Measurements from ENCODE around the gene OR10S1.

Gene OR10S1

DNA sequence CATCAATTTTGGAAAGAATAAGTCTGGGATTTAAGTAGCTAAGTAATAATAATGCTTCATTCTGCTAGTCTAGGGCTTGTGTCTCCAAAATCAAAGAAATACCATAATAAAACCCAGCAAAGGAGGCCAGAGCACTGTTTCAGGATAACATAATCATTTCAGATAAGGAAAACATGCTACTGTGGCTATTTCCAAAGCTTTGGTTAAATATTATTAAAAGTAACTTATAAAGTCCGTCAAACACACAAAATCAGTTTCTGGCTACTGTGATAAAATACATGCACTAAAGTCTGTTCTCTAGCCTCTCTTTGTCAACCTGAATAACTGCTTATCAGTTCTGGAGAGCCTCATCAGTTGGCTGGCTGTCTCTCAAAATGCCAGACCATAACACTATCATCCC is 32.4 kb downstream of the OR10S1 start:
- H3K9me2 ChIP-seq (ENCODE audit: low read depth, low read length): no peaks in the 10 kb centered on the region
- TF ChIP-seq EZH2 (IDR thresholded peaks at IDR 0.05; ENCODE audit: borderline replicate concordance, low read length): no peak
- TF ChIP-seq CTCF (IDR thresholded peaks at IDR 0.05; ENCODE audit: low read length): no peak
- H3K4me1 ChIP-seq (ENCODE audit: insufficient read depth, low read length, severe bottlenecking): no peaks in the 10 kb centered on the region
- H4K20me1 ChIP-seq (ENCODE audit: insufficient read depth, low read length): no peaks in the 10 kb centered on the region
- H3K27me3 ChIP-seq (ENCODE audit: insufficient read depth, low read length): no peaks in the 10 kb centered on the region
- H3K79me2 ChIP-seq (ENCODE audit: insufficient read depth, low read length): no peaks in the 10 kb centered on the region
- no peak overlapping the region for H2AFZ ChIP-seq (ENCODE audit: low read length)
- no peak overlapping the region for H3K27ac ChIP-seq (ENCODE audit: low read depth, low read length, poor library complexity, severe bottlenecking)
- H3K9me3 ChIP-seq (ENCODE audit: low read length): no peaks in the 10 kb centered on the region
- no peak overlapping the region for H3K4me3 ChIP-seq (ENCODE audit: low read depth, low read length, poor library complexity, severe bottlenecking)
- no peak overlapping the region for H3K4me2 ChIP-seq (ENCODE audit: low read length)
- no peaks in the 10 kb centered on the region for H3K36me3 ChIP-seq (ENCODE audit: insufficient read depth, low read length)
- H3F3A ChIP-seq (ENCODE audit: insufficient read depth, low read length): no peaks in the 10 kb centered on the region
- no peak overlapping the region for H3K9ac ChIP-seq (ENCODE audit: low read length)

DNA sequence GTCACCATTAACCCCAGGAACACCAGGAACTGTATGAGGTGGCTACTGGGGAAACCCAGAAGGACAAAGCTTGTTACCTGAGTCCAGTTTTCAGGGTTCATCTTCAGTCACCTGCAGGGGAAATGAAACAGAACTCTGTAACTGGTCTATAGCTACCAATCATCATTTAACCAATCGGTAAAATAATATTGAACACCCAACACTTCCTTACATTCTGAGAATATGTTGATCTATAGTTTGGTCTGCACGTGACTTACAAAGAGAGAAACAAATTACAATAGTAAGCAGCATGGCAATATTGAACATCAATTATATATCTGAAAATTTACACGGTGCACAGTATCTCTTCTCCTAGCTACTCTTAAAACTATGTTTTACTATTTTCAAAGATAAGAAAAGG is 33.8 kb downstream of the OR10S1 start, which contains the start of gene OR6T1:
Gene OR6T1 (minus strand): TSS at position 101 of the 400 bp plus-strand sequence. CDS start 0 bp downstream, at position 101.
- H3K79me2 ChIP-seq (ENCODE audit: insufficient read depth, low read length): no peaks in the 10 kb centered on the region
- no peak for TF ChIP-seq EZH2 (IDR thresholded peaks at IDR 0.05; ENCODE audit: borderline replicate concordance, low read length)
- no peak for TF ChIP-seq CTCF (IDR thresholded peaks at IDR 0.05; ENCODE audit: low read length)
- H3K36me3 ChIP-seq (ENCODE audit: insufficient read depth, low read length): no peaks in the 10 kb centered on the region
- no peaks in the 10 kb centered on the region for H3K27me3 ChIP-seq (ENCODE audit: insufficient read depth, low read length)
- H3K4me3 ChIP-seq (ENCODE audit: low read depth, low read length, poor library complexity, severe bottlenecking): no peak within 1 kb of the TSS
- no peaks in the 10 kb centered on the region for H3K9me2 ChIP-seq (ENCODE audit: low read depth, low read length)
- H3K27ac ChIP-seq (ENCODE audit: low read depth, low read length, poor library complexity, severe bottlenecking): no peak within 1 kb of the TSS
- no peak within 1 kb of the TSS for H3K9ac ChIP-seq (ENCODE audit: low read length)
- no peak within 1 kb of the TSS for H3K4me2 ChIP-seq (ENCODE audit: low read length)
- H3K4me1 ChIP-seq (ENCODE audit: insufficient read depth, low read length, severe bottlenecking): no peaks in the 10 kb centered on the region
- H3K9me3 ChIP-seq (ENCODE audit: low read length): no peaks in the 10 kb centered on the region
- no peaks in the 10 kb centered on the region for H3F3A ChIP-seq (ENCODE audit: insufficient read depth, low read length)
- no peak within 1 kb of the TSS for H2AFZ ChIP-seq (ENCODE audit: low read length)
- no peaks in the 10 kb centered on the region for H4K20me1 ChIP-seq (ENCODE audit: insufficient read depth, low read length)

DNA sequence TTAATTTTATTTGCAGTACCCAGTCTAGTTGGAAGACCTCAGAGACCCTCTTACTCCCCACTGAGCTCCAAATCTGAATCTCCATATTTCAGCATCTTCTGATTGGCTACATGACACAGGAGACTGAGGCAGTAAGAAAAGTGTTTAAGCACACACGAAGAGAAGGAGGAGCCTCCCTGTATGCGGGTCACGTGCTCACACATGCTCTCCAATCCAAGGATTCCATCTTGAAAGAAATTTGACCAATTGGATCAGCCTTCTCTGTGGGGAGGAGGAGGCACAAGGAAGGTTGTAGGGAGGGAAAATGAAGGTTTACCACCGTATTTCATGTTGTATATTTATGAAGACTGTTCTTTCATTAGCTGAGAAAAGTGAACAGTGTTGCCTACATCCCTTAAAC is 35.2 kb downstream of the OR10S1 start:
- TF ChIP-seq EZH2 (IDR thresholded peaks at IDR 0.05; ENCODE audit: borderline replicate concordance, low read length) (no peak), CTCF (IDR thresholded peaks at IDR 0.05; ENCODE audit: low read length) (no peak)

More for the DNA sequence above, 35.2 kb downstream of the OR10S1 start:
- Histone ChIP-seq H3K27ac (ENCODE audit: low read depth, low read length, poor library complexity, severe bottlenecking) (no peak overlapping the region), H3K79me2 (ENCODE audit: insufficient read depth, low read length) (no peaks in the 10 kb centered on the region), H4K20me1 (ENCODE audit: insufficient read depth, low read length) (no peaks in the 10 kb centered on the region), H3K4me1 (ENCODE audit: insufficient read depth, low read length, severe bottlenecking) (no peaks in the 10 kb centered on the region), H3K27me3 (ENCODE audit: insufficient read depth, low read length) (no peaks in the 10 kb centered on the region), H3K4me3 (ENCODE audit: low read depth, low read length, poor library complexity, severe bottlenecking) (no peak overlapping the region), H3K36me3 (ENCODE audit: insufficient read depth, low read length) (no peaks in the 10 kb centered on the region), H3K9me2 (ENCODE audit: low read depth, low read length) (no peaks in the 10 kb centered on the region), H3K9me3 (ENCODE audit: low read length) (no peaks in the 10 kb centered on the region), H2AFZ (ENCODE audit: low read length) (no peak overlapping the region), H3F3A (ENCODE audit: insufficient read depth, low read length) (no peaks in the 10 kb centered on the region), H3K4me2 (ENCODE audit: low read length) (no peak overlapping the region), H3K9ac (ENCODE audit: low read length) (no peak overlapping the region)
